ENCODE measurements around the gene ACOX3. TPM values are rescaled to one million over a fixed set of nuclear protein-coding genes. Genes with fewer than 3 reads are reported as not detected.

Gene ACOX3
- polyA plus RNA-seq, 1 of the 3 experiments (the other 2 are of a cell fraction) = 8.4 TPM

GRCh38 chr4:8332891-8333331, 107.6 kb downstream of the ACOX3 start:
- 45% methylated on average over 6 of the region's 8 CpGs for WGBS (ENCODE audit: low lambda C conversion rate)
- Histone ChIP-seq H3K9me3 (0 out of 2 replicates have a peak, but pooled peaks cover 4% of the 10 kb centered on the region), H3K4me3 (ENCODE audit: low read depth in 2 of 2, low read length in 1 of 2) (no peak overlapping the region), H3K4me2 (no peak overlapping the region), H3K27ac (ENCODE audit: low read depth in 2 of 2, low read length in 1 of 2) (no peak overlapping the region), H4K20me1 (ENCODE audit: insufficient read depth) (no peaks in the 10 kb centered on the region), H3K9me2 (no peaks in the 10 kb centered on the region), H3F3A (replicated peaks; ENCODE audit: insufficient read depth) (no peaks in the 10 kb centered on the region), H3K4me1 (ENCODE audit: control insufficient read depth in 1 of 2, insufficient read depth in 2 of 2, low read depth in 1 of 2, low read length in 1 of 2) (peaks cover 0 to 13% of the 10 kb centered on the region in 2 experiments; a peak in 1 of 4 replicates), H3K27me3 (ENCODE audit: insufficient read depth) (no peaks in the 10 kb centered on the region), H3K36me3 (replicated peaks in 1 of 2; ENCODE audit: control insufficient read depth in 1 of 2, insufficient read depth in 2 of 2, low read length in 1 of 2) (no peaks in the 10 kb centered on the region), H2AFZ (ENCODE audit: low read depth) (no peak overlapping the region), H3K9ac (no peak overlapping the region), H3K79me2 (ENCODE audit: insufficient read depth) (no peaks in the 10 kb centered on the region)
- POLR2A ChIA-PET = no interaction called here
- no peak for TF ChIP-seq EP300 (IDR thresholded peaks at IDR 0.05; ENCODE audit: borderline replicate concordance in 1 of 2, low read depth in 1 of 2, low read length in 1 of 2)
- DNase-seq = no peak
- CTCF ChIA-PET = interaction anchor here (0.9 to 1.0 kb wide), 2 partner anchors 71 to 90 kb away, joined by 3 read pairs; no protein-coding TSS in a partner anchor

- no peak overlapping the region for H3K27ac ChIP-seq (ENCODE audit: low read depth in 2 of 2, low read length in 1 of 2)
- H3F3A ChIP-seq (replicated peaks; ENCODE audit: insufficient read depth) = no peaks in the 10 kb centered on the region
- 61% methylated on average over 9 of the region's 12 CpGs for WGBS (ENCODE audit: low lambda C conversion rate)
- H3K79me2 ChIP-seq (ENCODE audit: insufficient read depth) = no peaks in the 10 kb centered on the region
- no peaks in the 10 kb centered on the region for H3K9me2 ChIP-seq
- TF ChIP-seq FOXM1 (IDR thresholded peaks at IDR 0.05; ENCODE audit: low read depth) (no peak), RCOR1 (IDR thresholded peaks at IDR 0.05; ENCODE audit: low read length) (no peak), POLR2AphosphoS5 (IDR thresholded peaks at IDR 0.05; ENCODE audit: low read depth, low read length) (no peak), TAF1 (IDR thresholded peaks at IDR 0.05; ENCODE audit: borderline replicate concordance, low read depth, low read length) (no peak), JUND (IDR thresholded peaks at IDR 0.05) (no peak), RXRA (IDR thresholded peaks at IDR 0.05; ENCODE audit: borderline replicate concordance, low read depth) (no peak), TCF12 (IDR thresholded peaks at IDR 0.05) (no peak), SIN3A (IDR thresholded peaks at IDR 0.05; ENCODE audit: borderline replicate concordance, low read depth, low read length) (no peak), YY1 (IDR thresholded peaks at IDR 0.05; ENCODE audit: low read depth) (no peak), USF1 (IDR thresholded peaks at IDR 0.05; ENCODE audit: borderline replicate concordance, low read depth) (no peak)
- H3K4me3 ChIP-seq (ENCODE audit: low read depth in 2 of 2, low read length in 1 of 2) = no peak overlapping the region
- H2AFZ ChIP-seq (ENCODE audit: low read depth) = no peak overlapping the region
- no peak overlapping the region for H3K9ac ChIP-seq
- no peaks in the 10 kb centered on the region for H3K27me3 ChIP-seq (ENCODE audit: insufficient read depth)
- H3K4me2 ChIP-seq = no peak overlapping the region
- ChIA-PET POLR2A (no interaction called here), CTCF (interaction anchor here (1.1 kb wide), 1 partner anchor 12 kb away, joined by 3 read pairs; no protein-coding TSS in a partner anchor)
- H4K20me1 ChIP-seq (ENCODE audit: insufficient read depth) = no peaks in the 10 kb centered on the region
- no peak for DNase-seq
- H3K9me3 ChIP-seq = 0 out of 2 replicates have a peak, but pooled peaks cover 4% of the 10 kb centered on the region
- H3K4me1 ChIP-seq (ENCODE audit: control insufficient read depth in 1 of 2, insufficient read depth in 2 of 2, low read depth in 1 of 2, low read length in 1 of 2) = peaks cover 0 to 13% of the 10 kb centered on the region in 2 experiments; a peak in 1 of 4 replicates
- no peaks in the 10 kb centered on the region for H3K36me3 ChIP-seq (replicated peaks in 1 of 2; ENCODE audit: control insufficient read depth in 1 of 2, insufficient read depth in 2 of 2, low read length in 1 of 2)
These were observed 108.3 kb downstream of the ACOX3 start for GRCh38 chr4:8332038-8332857.
